H1 (cell line): ENCODE results near the gene SLC43A3. TPM values are rescaled to one million over a fixed set of nuclear protein-coding genes. Genes with fewer than 3 reads are reported as not detected.

Source experiments
- ATF3 ChIP-seq: IDR thresholded peaks from 2 replicates; pipeline ENCODE4 v1.6.1; 2011; ENCODE audit warnings: low read depth, mild to moderate bottlenecking, low read length; ENCODE audit not compliant: insufficient read depth
- CHD7 ChIP-seq: fragments of 300-600 bp; sonication (generic); IDR thresholded peaks from 2 replicates; pipeline ENCODE4 v1.7.1; 2012; ENCODE audit warnings: low read length, moderate library complexity, mild to moderate bottlenecking, inconsistent platforms; ENCODE audit not compliant: insufficient replicate concordance
- MAFK ChIP-seq: IDR thresholded peaks from 2 replicates; pipeline ENCODE4 v1.6.1; 2012; ENCODE audit warnings: low read depth, mild to moderate bottlenecking, improper control_type of control experiment, low read length
- POLR2A ChIP-seq, 2 experiments: IDR thresholded peaks; 1 replicate in 1 of 2; 2 replicates in 1 of 2; pipeline ENCODE4 v1.6.1; 2011; ENCODE audit warnings: low read depth in 2 of 2, low read length in 2 of 2, mild to moderate bottlenecking in 2 of 2; ENCODE audit errors: control extremely low read depth in 1 of 2
- polyA plus RNA-seq, 7 experiments: library from polyadenylated mRNA; depleted of rRNA in 3 of 7; stranded (reverse) in 5 of 7; unstranded in 2 of 7; fragments of >200 nt in 5 of 7; fragments of 200-250 nt in 2 of 7; gene quantifications; 1 replicate in 5 of 7; 2 replicates in 1 of 7; 4 replicates in 1 of 7; pipeline versions ENCODE4 v1.2.1 to v1.2.3, GENCODE V29; 2011 to 2013; ENCODE audit warnings: missing spikeins in 2 of 7, mixed read lengths in 2 of 7
- total RNA-seq: library from RNA; stranded (reverse); fragmentation: NEBNext Ultra II Directional; extraction: Animal tissue kit (Norgen Biotek cat#: 25700); gene quantifications from 2 replicates; pipeline ENCODE4 v1.2.1, GENCODE V29; 2021

Gene SLC43A3
- total and polyA plus RNA-seq, 2 of the 8 experiments (the other 6 are each of a cell fraction or from before 2014, with no cell fraction given): 31.8 to 67.8 TPM

GRCh38 chr11:57453543-57454177, 26.7 kb upstream of the SLC43A3 start (continued):
- no peak for TF ChIP-seq CHD7
- TF ChIP-seq POLR2A (IDR thresholded peaks at IDR 0.05; ENCODE audit: control extremely low read depth in 1 of 2, low read depth in 2 of 2, low read length in 2 of 2): no peak
- no peak for TF ChIP-seq MAFK
- TF ChIP-seq ATF3: no peak
